GM21526 (cell line): ENCODE measurements around the gene CDK5RAP2.
"Not testable (repeated sequence)": the region's sequence is repeated elsewhere in the genome, so short reads cannot be mapped to it uniquely, and the experiment has no call there.

Experiments used
- ATAC-seq: cut with Tn5 transposase; IDR thresholded peaks from one replicate; pipeline ENCODE4 v1.9.1; 2021; ENCODE audit warnings: moderate library complexity; ENCODE audit not compliant: unreplicated experiment, low FRiP score

The CDK5RAP2 gene

DNA sequence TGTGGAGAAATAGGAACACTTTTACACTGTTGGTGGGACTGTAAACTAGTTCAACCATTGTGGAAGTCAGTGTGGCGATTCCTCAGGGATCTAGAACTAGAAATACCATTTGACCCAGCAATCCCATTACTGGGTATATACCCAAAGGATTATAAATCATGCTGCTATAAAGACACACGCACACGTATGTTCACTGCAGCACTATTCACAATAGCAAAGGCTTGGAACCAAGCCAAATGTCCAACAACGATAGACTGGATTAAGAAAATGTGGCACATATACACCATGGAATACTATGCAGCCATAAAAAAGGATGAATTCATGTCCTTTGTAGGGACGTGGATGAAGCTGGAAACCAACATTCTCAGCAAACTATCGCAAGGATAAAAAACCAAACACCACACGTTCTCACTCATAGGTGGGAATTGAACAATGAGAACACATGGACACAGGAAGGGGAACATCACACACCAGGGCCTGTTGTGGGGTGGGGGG, 27.7 kb downstream of the CDK5RAP2 start:
- ATAC-seq: not testable (repeated sequence)

GRCh38 chr9:120545701-120546550, 34.0 kb downstream of the CDK5RAP2 start:
- no peak for ATAC-seq

DNA sequence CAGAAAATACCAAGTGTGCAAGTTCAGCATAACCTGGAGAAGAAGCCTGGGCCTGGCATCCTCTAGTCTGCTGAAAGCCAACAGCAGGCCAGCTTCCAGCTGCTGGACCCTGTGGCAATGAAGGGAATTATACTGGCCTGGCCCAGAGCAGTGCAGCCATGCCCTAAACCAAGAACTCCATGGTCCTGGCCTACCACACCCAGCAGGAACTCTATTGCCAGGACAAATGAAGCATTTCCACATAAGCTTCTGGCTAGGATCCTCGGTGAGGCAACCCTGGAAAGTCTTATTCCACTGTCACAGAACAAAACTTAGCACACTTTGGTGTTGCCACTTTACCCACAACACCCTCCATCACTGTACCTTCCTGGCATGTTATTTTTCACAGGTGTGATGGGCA, 35.5 kb downstream of the CDK5RAP2 start:
- no peak for ATAC-seq

- no peak for ATAC-seq
Observed at GRCh38 chr9:120542701-120543490, 37.1 kb downstream of the CDK5RAP2 start.

- ATAC-seq: no peak
Observed at GRCh38 chr9:120541921-120542320, 38.0 kb downstream of the CDK5RAP2 start.

- ATAC-seq: no peak
Observed at GRCh38 chr9:120539951-120540350, 40.0 kb downstream of the CDK5RAP2 start.

DNA sequence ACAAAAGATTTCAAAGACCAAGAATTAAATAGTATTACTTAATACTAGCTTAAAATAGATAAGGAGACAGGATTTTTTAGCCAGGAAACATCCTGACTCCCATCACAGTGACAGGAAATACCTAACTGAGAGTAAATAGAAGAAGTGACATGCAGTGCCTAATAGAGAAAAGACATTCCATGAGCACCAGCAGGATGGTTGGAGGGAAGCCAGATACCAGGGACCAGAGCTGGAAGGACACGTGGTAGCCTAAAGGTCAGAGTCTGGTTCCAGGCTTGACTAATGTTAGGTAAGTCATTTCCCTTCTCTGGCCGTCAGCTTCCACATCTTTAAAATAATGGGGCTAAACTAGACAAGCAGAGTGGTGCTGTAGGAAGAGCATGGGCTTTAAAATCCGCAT, 41.6 kb downstream of the CDK5RAP2 start:
- ATAC-seq: no peak

- ATAC-seq: no peak
Observed at GRCh38 chr9:120536949-120537640, 42.9 kb downstream of the CDK5RAP2 start.

- no peak for ATAC-seq
Observed at GRCh38 chr9:120536094-120536493, 43.9 kb downstream of the CDK5RAP2 start.

GRCh38 chr9:120534266-120534665, 45.7 kb downstream of the CDK5RAP2 start:
- no peak for ATAC-seq

DNA sequence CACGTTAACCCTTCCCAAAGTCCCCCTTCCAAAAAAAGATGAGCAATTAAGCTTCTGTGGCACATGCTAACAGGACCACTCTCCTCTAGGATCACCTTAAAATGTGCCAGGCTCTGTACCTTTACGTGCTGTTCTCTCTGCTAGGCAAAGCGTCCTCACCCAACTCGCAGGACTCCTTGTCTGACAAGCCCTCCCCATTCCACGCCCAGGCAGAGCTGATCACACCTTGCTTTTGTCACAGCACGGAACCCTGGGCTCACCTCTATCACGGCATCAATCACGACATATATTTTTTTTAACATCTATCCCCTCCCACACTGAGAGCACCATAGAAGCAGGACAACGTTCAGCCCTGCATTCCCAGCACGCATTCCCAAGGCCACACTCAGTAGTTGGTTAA, 47.1 kb downstream of the CDK5RAP2 start:
- ATAC-seq: no peak

GRCh38 chr9:120532475-120532874, 47.5 kb downstream of the CDK5RAP2 start:
- ATAC-seq: no peak

GRCh38 chr9:120531683-120532300, 48.2 kb downstream of the CDK5RAP2 start:
- ATAC-seq: no peak

DNA sequence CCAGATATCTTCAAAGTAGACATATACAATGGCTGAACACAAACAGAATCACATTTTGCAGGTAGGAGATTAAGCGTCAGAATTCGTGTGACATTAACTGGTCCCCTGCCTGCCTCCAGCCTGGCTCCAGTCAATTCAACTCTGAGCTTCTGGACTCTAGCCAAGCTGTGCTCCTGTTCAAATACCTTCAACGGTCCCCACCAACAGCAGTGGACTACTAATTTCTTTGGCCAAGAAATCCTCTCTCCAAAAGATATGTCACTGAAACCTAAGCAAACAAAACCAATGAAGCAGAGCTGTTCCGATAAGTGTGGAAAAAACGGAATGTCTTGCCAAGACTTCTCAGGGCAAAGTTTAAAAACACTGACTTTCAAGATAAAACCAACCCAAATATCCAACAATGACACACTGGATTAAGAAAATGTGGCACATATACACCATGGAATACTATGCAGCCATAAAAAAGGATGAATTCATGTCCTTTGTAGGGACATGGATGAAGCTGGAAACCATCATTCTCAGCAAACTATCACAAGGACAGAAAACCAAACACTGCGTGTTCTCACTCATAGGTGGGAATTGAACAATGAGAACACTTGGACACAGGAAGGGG, 49.6 kb downstream of the CDK5RAP2 start:
- ATAC-seq: not testable (repeated sequence)

- ATAC-seq: no peak
Observed at GRCh38 chr9:120528829-120529228, 51.1 kb downstream of the CDK5RAP2 start.

DNA sequence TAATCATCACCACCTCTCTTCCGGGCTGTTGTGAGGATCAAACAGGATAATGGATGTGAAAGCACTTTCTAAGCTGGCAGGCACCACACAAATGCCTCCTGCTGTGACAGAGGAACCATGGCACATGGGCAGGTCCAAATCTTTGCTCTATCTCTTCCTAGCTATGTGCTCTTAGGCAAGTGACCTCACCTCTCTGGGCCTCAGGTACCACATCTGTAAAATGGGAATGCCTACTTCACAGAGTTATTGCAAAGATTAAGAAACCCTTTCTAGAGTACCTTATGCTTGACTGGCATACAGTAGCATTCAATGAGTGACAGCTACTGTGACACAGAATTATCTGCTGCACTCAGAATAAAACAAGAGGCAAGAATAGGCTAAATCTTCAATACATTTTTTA, 51.6 kb downstream of the CDK5RAP2 start:
- ATAC-seq: no peak

DNA sequence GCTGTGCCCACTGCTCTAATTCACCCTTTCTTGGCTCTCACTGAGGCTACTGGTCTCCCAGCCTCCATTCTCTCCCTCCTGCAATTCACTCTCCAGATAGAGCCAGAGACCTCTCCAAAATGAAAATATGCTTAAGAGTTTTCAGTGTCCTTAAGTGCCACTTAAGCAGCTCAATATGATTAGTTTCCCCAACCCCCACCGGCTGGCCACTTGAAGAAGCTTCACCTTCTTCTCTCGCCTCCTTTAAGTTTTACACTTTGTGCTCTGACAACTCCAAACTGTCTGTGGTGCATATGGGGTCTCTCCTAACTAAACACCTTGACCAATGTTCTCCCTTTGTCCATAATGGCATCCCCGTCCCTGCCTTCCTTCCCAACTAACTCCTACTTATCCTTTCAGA, 53.4 kb downstream of the CDK5RAP2 start:
- no peak for ATAC-seq

GRCh38 chr9:120524863-120525262, 55.1 kb downstream of the CDK5RAP2 start:
- ATAC-seq: no peak

- ATAC-seq: no peak
Observed at GRCh38 chr9:120524038-120524437, 55.9 kb downstream of the CDK5RAP2 start.

GRCh38 chr9:120522558-120522957, 57.4 kb downstream of the CDK5RAP2 start:
- ATAC-seq: no peak
